ENCODE data around the gene HS3ST5.

DNA sequence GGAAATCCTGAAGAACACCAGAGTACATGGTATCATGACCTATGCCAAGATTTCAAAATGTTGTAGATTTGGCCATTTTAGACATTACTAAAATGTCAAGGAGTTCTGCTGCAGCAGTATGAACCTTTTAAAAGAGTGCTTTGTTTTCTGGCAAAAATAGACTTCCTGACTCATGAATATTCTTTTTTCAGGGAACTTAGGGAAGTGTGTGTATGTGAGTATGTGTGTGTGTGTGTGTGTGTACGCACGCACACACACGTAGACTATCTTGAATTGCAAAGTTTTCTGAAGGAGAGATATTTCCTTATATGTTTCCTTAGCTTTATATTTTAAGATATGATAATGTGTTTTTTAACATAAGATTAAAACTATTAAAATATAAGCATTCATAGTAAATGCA, 161.2 kb downstream of the HS3ST5 start:
- TF ChIP-seq, protein P1, sequence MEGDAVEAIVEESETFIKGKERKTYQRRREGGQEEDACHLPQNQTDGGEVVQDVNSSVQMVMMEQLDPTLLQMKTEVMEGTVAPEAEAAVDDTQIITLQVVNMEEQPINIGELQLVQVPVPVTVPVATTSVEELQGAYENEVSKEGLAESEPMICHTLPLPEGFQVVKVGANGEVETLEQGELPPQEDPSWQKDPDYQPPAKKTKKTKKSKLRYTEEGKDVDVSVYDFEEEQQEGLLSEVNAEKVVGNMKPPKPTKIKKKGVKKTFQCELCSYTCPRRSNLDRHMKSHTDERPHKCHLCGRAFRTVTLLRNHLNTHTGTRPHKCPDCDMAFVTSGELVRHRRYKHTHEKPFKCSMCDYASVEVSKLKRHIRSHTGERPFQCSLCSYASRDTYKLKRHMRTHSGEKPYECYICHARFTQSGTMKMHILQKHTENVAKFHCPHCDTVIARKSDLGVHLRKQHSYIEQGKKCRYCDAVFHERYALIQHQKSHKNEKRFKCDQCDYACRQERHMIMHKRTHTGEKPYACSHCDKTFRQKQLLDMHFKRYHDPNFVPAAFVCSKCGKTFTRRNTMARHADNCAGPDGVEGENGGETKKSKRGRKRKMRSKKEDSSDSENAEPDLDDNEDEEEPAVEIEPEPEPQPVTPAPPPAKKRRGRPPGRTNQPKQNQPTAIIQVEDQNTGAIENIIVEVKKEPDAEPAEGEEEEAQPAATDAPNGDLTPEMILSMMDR (IDR thresholded peaks at IDR 0.05), result no peak
- TF ChIP-seq POLR2AphosphoS5 (IDR thresholded peaks at IDR 0.05; ENCODE audit: insufficient read depth in 1 of 2, low read depth in 1 of 2) (no peak), POLR2A (IDR thresholded peaks at IDR 0.05) (no peak)
